Left renal cortex interstitium (tissue), 4 donors: ENCODE results near the gene OR1L8. TPM values are rescaled to one million over a fixed set of nuclear protein-coding genes. Genes with fewer than 3 reads are reported as not detected.
"Not testable (repeated sequence)": the region's sequence is repeated elsewhere in the genome, so short reads cannot be mapped to it uniquely, and the experiment has no call there.

Experiments used
- DNase-seq, 4 donors: peaks; one replicate each; pipeline ENCODE4 v3.0.0-alpha.2; 2013; ENCODE audit warnings: low read depth in 4 of 4, low spot score in 2 of 4, missing footprints in 1 of 4
- polyA plus RNA-seq, 4 donors: library from polyadenylated mRNA; unstranded; fragments of 120-200 nt; gene quantifications; one replicate each; pipeline ENCODE4 v1.2.1, GENCODE V29; 2013; ENCODE audit not compliant: insufficient read length in 4 of 4

The OR1L8 gene
- polyA plus RNA-seq: under 1 TPM; 0.08 to 0.22 (median 0.15) TPM

GRCh38 chr9:122583284-122583683 lies at the start of gene OR1L8:
TSS of gene OR1L8 (minus strand) at chr9:122583384. CDS start at chr9:122568477, 14,907 bp downstream.
- DNase-seq: not testable (repeated sequence)

GRCh38 chr9:122619996-122620395 lies 36.8 kb upstream of the OR1L8 start:
- no peak for DNase-seq

- DNase-seq: no peak
Observed at GRCh38 chr9:122614362-122614761, 31.2 kb upstream of the OR1L8 start, which contains the start of gene OR1Q1. TSS of gene OR1Q1 (plus strand) at chr9:122614738. CDS start at chr9:122614738, 0 bp downstream.

GRCh38 chr9:122609804-122610203 lies 26.6 kb upstream of the OR1L8 start:
- no peak for DNase-seq

- DNase-seq: no peak
Observed at GRCh38 chr9:122606587-122606986, 23.4 kb upstream of the OR1L8 start.

GRCh38 chr9:122605691-122606090 lies 22.5 kb upstream of the OR1L8 start:
- no peak for DNase-seq

- no peak for DNase-seq
Observed at GRCh38 chr9:122580360-122580759, 2.8 kb downstream of the OR1L8 start.

- no peak for DNase-seq
Observed at GRCh38 chr9:122579874-122580273, 3.3 kb downstream of the OR1L8 start.

- DNase-seq: no peak
Observed at GRCh38 chr9:122572456-122572855, 10.7 kb downstream of the OR1L8 start.

GRCh38 chr9:122567901-122568300 lies 15.3 kb downstream of the OR1L8 start:
- DNase-seq: no peak

- no peak for DNase-seq
Observed at GRCh38 chr9:122562134-122562760, 20.9 kb downstream of the OR1L8 start.

- DNase-seq: no peak
Observed at GRCh38 chr9:122561446-122561845, 21.7 kb downstream of the OR1L8 start.

- DNase-seq: no peak
Observed at GRCh38 chr9:122552812-122553211, 30.4 kb downstream of the OR1L8 start, which contains the start of gene OR1N2. TSS of gene OR1N2 (plus strand) at chr9:122553112. CDS start at chr9:122553212, 100 bp downstream.

GRCh38 chr9:122551371-122551770 lies 31.8 kb downstream of the OR1L8 start:
- DNase-seq: no peak

GRCh38 chr9:122546196-122546595 lies 37.0 kb downstream of the OR1L8 start:
- DNase-seq: no peak

GRCh38 chr9:122538757-122539156 lies 44.4 kb downstream of the OR1L8 start:
- no peak for DNase-seq

- DNase-seq: not testable (repeated sequence)
Observed at GRCh38 chr9:122537066-122537465, 46.1 kb downstream of the OR1L8 start.

GRCh38 chr9:122536134-122536533 lies 47.0 kb downstream of the OR1L8 start:
- no peak for DNase-seq

GRCh38 chr9:122531157-122531556 lies 52.0 kb downstream of the OR1L8 start:
- not testable (repeated sequence) for DNase-seq

GRCh38 chr9:122527193-122527592 lies 56.0 kb downstream of the OR1L8 start, which contains the start of gene OR1N1:
TSS of gene OR1N1 (minus strand) at chr9:122527293. CDS start at chr9:122527293, 0 bp downstream.
- no peak for DNase-seq

- no peak for DNase-seq
Observed at GRCh38 chr9:122526602-122527001, 56.6 kb downstream of the OR1L8 start.

GRCh38 chr9:122519376-122519775 lies 63.8 kb downstream of the OR1L8 start:
- DNase-seq: no peak
